Suprapubic skin (tissue), 4 donors: Measurements from ENCODE around the gene KCNIP4. TPM values are rescaled to one million over a fixed set of nuclear protein-coding genes. Genes with fewer than 3 reads are reported as not detected.

Experiments
- DNase-seq, 2 donors: peaks; one replicate each; pipeline ENCODE4 v3.0.0-alpha.2; 2019; ENCODE audit warnings: low spot score in 2 of 2
- H3K27ac ChIP-seq: fragments of 200-600 bp; sonication (generic); one replicate; pipeline ENCODE4 v1.5.1; 2019
- H3K27me3 ChIP-seq: fragments of 200-600 bp; sonication (generic); one replicate; pipeline ENCODE4 v1.5.1; 2019
- H3K36me3 ChIP-seq: fragments of 200-600 bp; sonication (generic); one replicate; pipeline ENCODE4 v1.5.1; 2019
- H3K4me1 ChIP-seq: fragments of 200-600 bp; sonication (generic); one replicate; pipeline ENCODE4 v1.5.1; 2019
- H3K4me3 ChIP-seq: fragments of 200-600 bp; sonication (generic); one replicate; pipeline ENCODE4 v1.5.1; 2019; ENCODE audit warnings: mild to moderate bottlenecking
- H3K9me3 ChIP-seq: fragments of 200-600 bp; sonication (generic); one replicate; pipeline ENCODE4 v1.5.1; 2019
- CTCF ChIP-seq, 2 donors: fragments of 200-600 bp in 1 of 2; fragments of 450-650 bp in 1 of 2; sonication (generic) in 1 of 2; IDR thresholded peaks; one replicate each; pipeline ENCODE4 v1.5.1; 2016 to 2019; ENCODE audit warnings: antibody characterized with exemption in 2 of 2, mild to moderate bottlenecking in 1 of 2, moderate library complexity in 1 of 2
- EP300 ChIP-seq: sonication (generic); formaldehyde crosslinking; IDR thresholded peaks from one replicate; pipeline ENCODE4 v1.6.1; 2017; ENCODE audit warnings: antibody characterized with exemption
- POLR2A ChIP-seq, 2 donors: fragments of 450-650 bp; IDR thresholded peaks; one replicate each; pipeline ENCODE4 v1.6.1; 2017; ENCODE audit warnings: antibody characterized with exemption in 2 of 2, mild to moderate bottlenecking in 2 of 2, moderate library complexity in 2 of 2
- POLR2AphosphoS5 ChIP-seq, 3 donors: sonication (generic); formaldehyde crosslinking; IDR thresholded peaks; one replicate each; pipeline ENCODE4 v1.6.1; 2017; ENCODE audit warnings: antibody characterized with exemption in 3 of 3
- WGBS: methylation state at CpG from one replicate; pipeline ENCODE4 v1.1.5; 2018; 5-methylcytosine and 5-hydroxymethylcytosine counted together
- total RNA-seq, 4 donors: library from RNA; depleted of rRNA; stranded (reverse); fragments of >200 nt; gene quantifications; one replicate each; pipeline ENCODE4 v1.1.0, GENCODE V29; 2016

The KCNIP4 gene
- total RNA-seq, 4 donors from 2014 or later, result not detected

- Histone ChIP-seq H3K4me3 (no peak overlapping the region), H3K9me3 (no peaks in the 10 kb centered on the region), H3K27me3 (no peaks in the 10 kb centered on the region), H3K4me1 (no peaks in the 10 kb centered on the region), H3K36me3 (no peaks in the 10 kb centered on the region), H3K27ac (no peak overlapping the region)
- DNase-seq, result no peak
- TF ChIP-seq EP300, result no peak
- TF ChIP-seq CTCF (IDR thresholded peaks at IDR 0.05), result no peak
- TF ChIP-seq POLR2A (IDR thresholded peaks at IDR 0.05), result no peak
- no peak for TF ChIP-seq POLR2AphosphoS5 (IDR thresholded peaks at IDR 0.05)
- 92% methylated on average over 2 of the region's 2 CpGs for WGBS
Measured at GRCh38 chr4:21192367-21192766, 756.2 kb downstream of the KCNIP4 start.

- 76% methylated on average over 6 of the region's 6 CpGs for WGBS
- no peaks in the 10 kb centered on the region for H3K9me3 ChIP-seq
- no peaks in the 10 kb centered on the region for H3K27me3 ChIP-seq
- no peaks in the 10 kb centered on the region for H3K4me1 ChIP-seq
- no peak for TF ChIP-seq POLR2A (IDR thresholded peaks at IDR 0.05)
- no peak for TF ChIP-seq POLR2AphosphoS5 (IDR thresholded peaks at IDR 0.05)
- no peak for TF ChIP-seq CTCF (IDR thresholded peaks at IDR 0.05)
- no peak for TF ChIP-seq EP300
- H3K27ac ChIP-seq, result no peak overlapping the region
- no peaks in the 10 kb centered on the region for H3K36me3 ChIP-seq
- no peak overlapping the region for H3K4me3 ChIP-seq
- DNase-seq, result no peak
Measured at GRCh38 chr4:21191317-21191716, 757.3 kb downstream of the KCNIP4 start.

- H3K36me3 ChIP-seq, result no peaks in the 10 kb centered on the region
- TF ChIP-seq CTCF (IDR thresholded peaks at IDR 0.05), result no peak
- TF ChIP-seq POLR2AphosphoS5 (IDR thresholded peaks at IDR 0.05), result no peak
- TF ChIP-seq EP300, result no peak
- no peak for TF ChIP-seq POLR2A (IDR thresholded peaks at IDR 0.05)
- no peaks in the 10 kb centered on the region for H3K27me3 ChIP-seq
- H3K4me1 ChIP-seq, result no peaks in the 10 kb centered on the region
- no peak for DNase-seq
- no peak overlapping the region for H3K27ac ChIP-seq
- H3K9me3 ChIP-seq, result no peaks in the 10 kb centered on the region
- WGBS, result 63% methylated on average over 2 of the region's 2 CpGs
- H3K4me3 ChIP-seq, result no peak overlapping the region
Measured at GRCh38 chr4:21184788-21185187, 763.8 kb downstream of the KCNIP4 start.

GRCh38 chr4:21181716-21182115 is 766.9 kb downstream of the KCNIP4 start:
- no peaks in the 10 kb centered on the region for H3K4me1 ChIP-seq
- no peaks in the 10 kb centered on the region for H3K36me3 ChIP-seq
- no peaks in the 10 kb centered on the region for H3K9me3 ChIP-seq
- H3K27ac ChIP-seq, result no peak overlapping the region
- no peak overlapping the region for H3K4me3 ChIP-seq
- TF ChIP-seq POLR2A (IDR thresholded peaks at IDR 0.05) (no peak), EP300 (no peak), CTCF (IDR thresholded peaks at IDR 0.05) (no peak), POLR2AphosphoS5 (IDR thresholded peaks at IDR 0.05) (no peak)
- no peak for DNase-seq
- H3K27me3 ChIP-seq, result no peaks in the 10 kb centered on the region

GRCh38 chr4:21177871-21178270 is 770.7 kb downstream of the KCNIP4 start:
- H3K27ac ChIP-seq, result no peak overlapping the region
- TF ChIP-seq CTCF (IDR thresholded peaks at IDR 0.05) (no peak), EP300 (no peak), POLR2A (IDR thresholded peaks at IDR 0.05) (no peak), POLR2AphosphoS5 (IDR thresholded peaks at IDR 0.05) (no peak)
- H3K27me3 ChIP-seq, result no peaks in the 10 kb centered on the region
- DNase-seq, result no peak
- H3K9me3 ChIP-seq, result no peaks in the 10 kb centered on the region
- no peak overlapping the region for H3K4me3 ChIP-seq
- no peaks in the 10 kb centered on the region for H3K4me1 ChIP-seq
- no peaks in the 10 kb centered on the region for H3K36me3 ChIP-seq
